Measurements from ENCODE around the gene HLCS.

HLCS gene

GRCh38 chr21:37009740-37010341, 43.4 kb upstream of the HLCS start (continued):
- TF ChIP-seq, protein P1, sequence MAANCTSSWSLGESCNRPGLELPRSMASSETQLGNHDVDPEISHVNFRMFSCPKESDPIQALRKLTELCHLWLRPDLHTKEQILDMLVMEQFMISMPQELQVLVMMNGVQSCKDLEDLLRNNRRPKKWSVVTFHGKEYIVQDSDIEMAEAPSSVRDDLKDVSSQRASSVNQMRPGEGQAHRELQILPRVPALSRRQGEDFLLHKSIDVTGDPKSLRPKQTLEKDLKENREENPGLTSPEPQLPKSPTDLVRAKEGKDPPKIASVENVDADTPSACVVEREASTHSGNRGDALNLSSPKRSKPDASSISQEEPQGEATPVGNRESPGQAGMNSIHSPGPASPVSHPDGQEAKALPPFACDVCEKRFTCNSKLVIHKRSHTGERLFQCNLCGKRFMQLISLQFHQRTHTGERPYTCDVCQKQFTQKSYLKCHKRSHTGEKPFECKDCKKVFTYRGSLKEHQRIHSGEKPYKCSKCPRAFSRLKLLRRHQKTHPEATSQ (tag by site-specific recombination; IDR thresholded peaks at IDR 0.05): no peak
- TF ChIP-seq, protein P2, sequence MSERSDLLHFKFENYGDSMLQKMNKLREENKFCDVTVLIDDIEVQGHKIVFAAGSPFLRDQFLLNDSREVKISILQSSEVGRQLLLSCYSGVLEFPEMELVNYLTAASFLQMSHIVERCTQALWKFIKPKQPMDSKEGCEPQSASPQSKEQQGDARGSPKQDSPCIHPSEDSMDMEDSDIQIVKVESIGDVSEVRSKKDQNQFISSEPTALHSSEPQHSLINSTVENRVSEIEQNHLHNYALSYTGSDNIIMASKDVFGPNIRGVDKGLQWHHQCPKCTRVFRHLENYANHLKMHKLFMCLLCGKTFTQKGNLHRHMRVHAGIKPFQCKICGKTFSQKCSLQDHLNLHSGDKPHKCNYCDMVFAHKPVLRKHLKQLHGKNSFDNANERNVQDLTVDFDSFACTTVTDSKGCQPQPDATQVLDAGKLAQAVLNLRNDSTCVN (tag by site-specific recombination; optimal IDR thresholded peaks at IDR 0.05): peak; percentile 50
- TF ChIP-seq ZFP3 (tag by site-specific recombination; IDR thresholded peaks at IDR 0.05; ENCODE audit: low read depth): peak; percentile 56; the same call in 1 of the 2 replicates
- peak; percentile 80 for TF ChIP-seq ZNF341 (tag by site-specific recombination; IDR thresholded peaks at IDR 0.05; ENCODE audit: low read depth)
- TF ChIP-seq ZNF335 (tag by site-specific recombination; conservative IDR thresholded peaks at IDR 0.05): peak; percentile 61
- peak; percentile 24; the same call in 1 of the 2 replicates for TF ChIP-seq GLIS1 (tag by site-specific recombination; IDR thresholded peaks at IDR 0.05)
- TF ChIP-seq, protein P3, sequence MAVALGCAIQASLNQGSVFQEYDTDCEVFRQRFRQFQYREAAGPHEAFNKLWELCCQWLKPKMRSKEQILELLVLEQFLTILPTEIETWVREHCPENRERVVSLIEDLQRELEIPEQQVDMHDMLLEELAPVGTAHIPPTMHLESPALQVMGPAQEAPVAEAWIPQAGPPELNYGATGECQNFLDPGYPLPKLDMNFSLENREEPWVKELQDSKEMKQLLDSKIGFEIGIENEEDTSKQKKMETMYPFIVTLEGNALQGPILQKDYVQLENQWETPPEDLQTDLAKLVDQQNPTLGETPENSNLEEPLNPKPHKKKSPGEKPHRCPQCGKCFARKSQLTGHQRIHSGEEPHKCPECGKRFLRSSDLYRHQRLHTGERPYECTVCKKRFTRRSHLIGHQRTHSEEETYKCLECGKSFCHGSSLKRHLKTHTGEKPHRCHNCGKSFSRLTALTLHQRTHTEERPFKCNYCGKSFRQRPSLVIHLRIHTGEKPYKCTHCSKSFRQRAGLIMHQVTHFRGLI (tag by site-specific recombination; IDR thresholded peaks at IDR 0.05): peak; percentile 90
- TF ChIP-seq, protein P4, sequence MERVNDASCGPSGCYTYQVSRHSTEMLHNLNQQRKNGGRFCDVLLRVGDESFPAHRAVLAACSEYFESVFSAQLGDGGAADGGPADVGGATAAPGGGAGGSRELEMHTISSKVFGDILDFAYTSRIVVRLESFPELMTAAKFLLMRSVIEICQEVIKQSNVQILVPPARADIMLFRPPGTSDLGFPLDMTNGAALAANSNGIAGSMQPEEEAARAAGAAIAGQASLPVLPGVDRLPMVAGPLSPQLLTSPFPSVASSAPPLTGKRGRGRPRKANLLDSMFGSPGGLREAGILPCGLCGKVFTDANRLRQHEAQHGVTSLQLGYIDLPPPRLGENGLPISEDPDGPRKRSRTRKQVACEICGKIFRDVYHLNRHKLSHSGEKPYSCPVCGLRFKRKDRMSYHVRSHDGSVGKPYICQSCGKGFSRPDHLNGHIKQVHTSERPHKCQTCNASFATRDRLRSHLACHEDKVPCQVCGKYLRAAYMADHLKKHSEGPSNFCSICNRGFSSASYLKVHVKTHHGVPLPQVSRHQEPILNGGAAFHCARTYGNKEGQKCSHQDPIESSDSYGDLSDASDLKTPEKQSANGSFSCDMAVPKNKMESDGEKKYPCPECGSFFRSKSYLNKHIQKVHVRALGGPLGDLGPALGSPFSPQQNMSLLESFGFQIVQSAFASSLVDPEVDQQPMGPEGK (tag by site-specific recombination; IDR thresholded peaks at IDR 0.05): peak; percentile 86

GRCh38 chr21:37008724-37009123, 42.3 kb upstream of the HLCS start:
- ChIA-PET POLR2A (no interaction called here), CTCF (interaction anchor here (0.7 to 2.6 kb wide), 3 partner anchors 19 to 68 kb away, joined by 4 to 10 read pairs (median 8); no protein-coding TSS in a partner anchor)
- peak; percentile 98 for TF ChIP-seq SCRT2 (tag by site-specific recombination; IDR thresholded peaks at IDR 0.05)
- TF ChIP-seq SP3 (tag by site-specific recombination; IDR thresholded peaks at IDR 0.05): no peak
- TF ChIP-seq ZNF18 (tag by site-specific recombination; IDR thresholded peaks at IDR 0.05): no peak
- TF ChIP-seq ZNF202 (tag by site-specific recombination; IDR thresholded peaks at IDR 0.05; ENCODE audit: borderline replicate concordance): no peak
- no peak for TF ChIP-seq ZNF354C (tag by site-specific recombination; IDR thresholded peaks at IDR 0.05; ENCODE audit: borderline replicate concordance, low read depth)
- no peak for TF ChIP-seq ZNF610 (tag by site-specific recombination; IDR thresholded peaks at IDR 0.05; ENCODE audit: borderline replicate concordance)
- peak; percentile 98 for TF ChIP-seq SCRT1 (tag by site-specific recombination; IDR thresholded peaks at IDR 0.05; ENCODE audit: borderline replicate concordance)
- 0 out of 2 replicates have a peak, but pooled peaks have one; percentile 29 for TF ChIP-seq ZBTB8A (tag by site-specific recombination; IDR thresholded peaks at IDR 0.05)
- TF ChIP-seq ZNF629 (tag by site-specific recombination; IDR thresholded peaks at IDR 0.05): no peak
- no peak for TF ChIP-seq BCL6B (tag by site-specific recombination; IDR thresholded peaks at IDR 0.05)
- no peak for TF ChIP-seq ZNF416 (tag by site-specific recombination; IDR thresholded peaks at IDR 0.05)
- TF ChIP-seq ZNF146 (tag by site-specific recombination; IDR thresholded peaks at IDR 0.05): no peak
- TF ChIP-seq ZNF37A (tag by site-specific recombination; IDR thresholded peaks at IDR 0.05): no peak
- peak; percentile 21 for TF ChIP-seq GLIS1 (tag by site-specific recombination; IDR thresholded peaks at IDR 0.05)
- TF ChIP-seq ZNF391 (tag by site-specific recombination; IDR thresholded peaks at IDR 0.05; ENCODE audit: borderline replicate concordance, low read depth): no peak
- no peak for TF ChIP-seq ZNF19 (tag by site-specific recombination; IDR thresholded peaks at IDR 0.05; ENCODE audit: low read depth)
- Histone ChIP-seq H3K9me3 (ENCODE audit: control insufficient read depth, insufficient read depth, low read depth, low read length) (no peaks in the 10 kb centered on the region), H3K36me3 (ENCODE audit: control insufficient read depth in 2 of 2, insufficient read depth in 1 of 2, low read length in 2 of 2) (no peaks in the 10 kb centered on the region), H3K4me1 (ENCODE audit: control insufficient read depth, insufficient read depth, low read length) (no peaks in the 10 kb centered on the region; the same call in 1 of the 2 replicates), H3K4me3 (ENCODE audit: low read depth, low read length) (no peak overlapping the region), H3K27ac (ENCODE audit: extremely low read depth, low read depth, low read length) (no peak overlapping the region)
